Choroid plexus epithelial cell (primary cell): ENCODE results near the gene SMARCD2.
"Not testable (repeated sequence)": the region's sequence is repeated elsewhere in the genome, so short reads cannot be mapped to it uniquely, and the experiment has no call there.

Source experiments
- DNase-seq: peaks from one replicate; pipeline ENCODE4 v3.0.0-alpha.2; 2010; ENCODE audit warnings: low read depth
- H3K4me3 ChIP-seq: 2 replicates; pipeline ENCODE4 v1.5.1; 2011; ENCODE audit warnings: low read depth, mild to moderate bottlenecking, control low read depth, low read length, moderate library complexity
- CTCF ChIP-seq: conservative IDR thresholded peaks from 2 replicates; pipeline ENCODE4 v1.5.1; 2011; ENCODE audit warnings: low read depth, mild to moderate bottlenecking, control low read depth, inconsistent platforms, low read length, moderate library complexity

The SMARCD2 gene

GRCh38 chr17:63870292-63870665 is 27.8 kb upstream of the SMARCD2 start:
- not testable (repeated sequence) for H3K4me3 ChIP-seq, DNase-seq

- peak; percentile 41 for TF ChIP-seq CTCF
- H3K4me3 ChIP-seq = not testable (repeated sequence)
- peak; percentile 43 for DNase-seq
These were observed 27.2 kb upstream of the SMARCD2 start for GRCh38 chr17:63869491-63870291.

GRCh38 chr17:63866625-63867024 is 24.1 kb upstream of the SMARCD2 start:
- TF ChIP-seq CTCF = peak; percentile 43

DNA sequence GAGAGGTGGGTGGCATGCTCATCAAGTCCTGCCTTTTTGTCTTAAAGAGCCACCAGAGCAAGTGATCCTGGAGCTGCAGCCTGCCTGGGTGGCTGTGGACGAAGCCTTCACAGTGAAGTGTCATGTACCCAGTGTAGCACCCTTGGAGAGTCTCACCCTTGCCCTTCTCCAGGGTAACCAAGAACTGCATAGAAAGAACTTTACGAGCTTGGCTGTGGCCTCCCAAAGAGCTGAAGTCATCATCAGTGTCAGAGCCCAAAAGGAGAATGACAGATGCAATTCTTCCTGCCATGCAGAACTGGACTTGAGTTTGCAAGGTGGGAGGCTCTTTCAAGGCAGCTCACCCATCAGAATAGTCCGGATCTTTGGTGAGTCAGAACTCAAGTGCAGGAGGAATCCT is 16.8 kb upstream of the SMARCD2 start:
- TF ChIP-seq CTCF = no peak
- no peak for DNase-seq
- H3K4me3 ChIP-seq = no peak overlapping the region

More at GRCh38 chr17:63866625-63867024, 24.1 kb upstream of the SMARCD2 start:
- H3K4me3 ChIP-seq = not testable (repeated sequence)
- DNase-seq = peak; percentile 20

DNA sequence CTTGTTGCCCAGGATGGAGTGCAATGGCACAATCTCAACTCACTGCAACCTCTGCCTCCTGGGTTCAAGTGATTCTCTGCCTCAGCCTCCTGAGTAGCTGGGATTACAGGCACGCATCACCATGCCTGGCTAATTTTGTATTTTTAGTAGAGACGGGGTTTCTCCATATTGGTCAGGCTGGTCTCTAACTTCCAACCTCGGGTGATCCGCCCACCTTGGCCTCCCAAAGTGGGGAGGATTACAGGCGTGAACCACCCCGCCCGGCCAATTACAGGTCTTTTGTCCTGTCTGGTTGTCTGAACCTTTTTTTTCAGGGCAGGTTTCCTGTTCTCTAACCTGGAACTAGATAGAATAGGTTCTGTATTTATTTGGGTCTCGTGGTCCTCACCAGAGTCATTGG is 13.9 kb upstream of the SMARCD2 start:
- not testable (repeated sequence) for DNase-seq, H3K4me3 ChIP-seq

GRCh38 chr17:63855185-63855584 is 12.7 kb upstream of the SMARCD2 start:
- DNase-seq = no peak
- no peak overlapping the region for H3K4me3 ChIP-seq
- TF ChIP-seq CTCF = no peak

GRCh38 chr17:63854709-63855108 is 12.2 kb upstream of the SMARCD2 start:
- TF ChIP-seq CTCF = no peak
- DNase-seq = no peak

DNA sequence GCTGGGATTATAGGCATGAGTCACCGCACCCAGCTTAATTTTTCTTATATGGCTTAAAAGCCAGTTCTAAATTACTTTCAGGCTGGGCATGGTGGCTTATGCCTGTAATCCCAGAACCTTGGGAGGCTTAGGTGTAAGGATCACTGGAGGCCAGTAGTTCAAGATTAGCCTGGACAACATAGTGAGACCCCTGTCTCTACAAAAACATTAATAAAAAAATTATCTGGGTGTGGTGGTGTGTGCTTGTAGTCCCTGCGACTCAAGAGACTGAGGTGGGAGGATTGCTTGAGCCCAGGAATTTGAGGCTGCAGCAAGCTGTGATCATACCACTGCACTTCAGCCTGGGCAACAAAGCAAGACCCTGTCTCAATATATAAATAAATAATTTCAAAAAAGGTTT is 10.8 kb upstream of the SMARCD2 start:
- DNase-seq = no peak
- H3K4me3 ChIP-seq = no peak overlapping the region
- TF ChIP-seq CTCF = no peak

More at GRCh38 chr17:63854709-63855108, 12.2 kb upstream of the SMARCD2 start:
- H3K4me3 ChIP-seq = no peak overlapping the region
